GM21786 (cell line): ENCODE results near the gene TPD52L2.
"Not testable (repeated sequence)": the region's sequence is repeated elsewhere in the genome, so short reads cannot be mapped to it uniquely, and the experiment has no call there.

Experiments
- ATAC-seq: cut with Tn5 transposase; IDR thresholded peaks from one replicate; pipeline ENCODE4 v1.9.1; 2021; ENCODE audit not compliant: unreplicated experiment

TPD52L2 gene

GRCh38 chr20:63855363-63856097 is 9.5 kb upstream of the TPD52L2 start:
- ATAC-seq = no peak

GRCh38 chr20:63856098-63856511 is 9.0 kb upstream of the TPD52L2 start:
- no peak for ATAC-seq

- ATAC-seq = no peak
Measured at GRCh38 chr20:63857764-63858392, 7.2 kb upstream of the TPD52L2 start.

- no peak for ATAC-seq
Measured at GRCh38 chr20:63858393-63859165, 6.5 kb upstream of the TPD52L2 start.

- no peak for ATAC-seq
Measured at GRCh38 chr20:63859166-63859699, 5.8 kb upstream of the TPD52L2 start.

GRCh38 chr20:63860325-63861051 is 4.6 kb upstream of the TPD52L2 start:
- no peak for ATAC-seq

GRCh38 chr20:63861365-63861934 is 3.6 kb upstream of the TPD52L2 start, which contains the start of gene ABHD16B:
Gene ABHD16B (plus strand): TSS chr20:63861498. CDS start chr20:63861541, 43 bp downstream.
- no peak for ATAC-seq

GRCh38 chr20:63861981-63862901 is 2.8 kb upstream of the TPD52L2 start:
- ATAC-seq = no peak

- ATAC-seq = no peak
Measured at GRCh38 chr20:63863021-63863797, 1.9 kb upstream of the TPD52L2 start.

- ATAC-seq = peak; percentile 59
Measured at GRCh38 chr20:63863798-63864544, 1.1 kb upstream of the TPD52L2 start.

GRCh38 chr20:63864545-63864977 is 509 bp upstream of the TPD52L2 start:
- ATAC-seq = no peak

GRCh38 chr20:63867042-63867441 is 2.0 kb downstream of the TPD52L2 start:
- ATAC-seq = not testable (repeated sequence)

- no peak for ATAC-seq
Measured at GRCh38 chr20:63868264-63868663, 3.2 kb downstream of the TPD52L2 start.

GRCh38 chr20:63873477-63873971 is 8.5 kb downstream of the TPD52L2 start:
- no peak for ATAC-seq

- not testable (repeated sequence) for ATAC-seq
Measured at GRCh38 chr20:63874241-63874640, 9.2 kb downstream of the TPD52L2 start.

- ATAC-seq = no peak
Measured at GRCh38 chr20:63876489-63877036, 11.5 kb downstream of the TPD52L2 start.

GRCh38 chr20:63877755-63878470 is 12.8 kb downstream of the TPD52L2 start:
- no peak for ATAC-seq
